Measurements from ENCODE around the gene PMM2.
A peak's percentile ranks its signal among the peaks of the same experiment; 100 is the strongest.
"Not testable (repeated sequence)": the region's sequence is repeated elsewhere in the genome, so short reads cannot be mapped to it uniquely, and the experiment has no call there.

Gene PMM2

GRCh38 chr16:8868416-8869211, 71.0 kb downstream of the PMM2 start, which contains the start of gene CARHSP1:
CARHSP1 (minus strand) TSS chr16:8869006; CDS start chr16:8859328, 9,678 bp downstream.
- DNase-seq, result peak; percentile 91

DNA sequence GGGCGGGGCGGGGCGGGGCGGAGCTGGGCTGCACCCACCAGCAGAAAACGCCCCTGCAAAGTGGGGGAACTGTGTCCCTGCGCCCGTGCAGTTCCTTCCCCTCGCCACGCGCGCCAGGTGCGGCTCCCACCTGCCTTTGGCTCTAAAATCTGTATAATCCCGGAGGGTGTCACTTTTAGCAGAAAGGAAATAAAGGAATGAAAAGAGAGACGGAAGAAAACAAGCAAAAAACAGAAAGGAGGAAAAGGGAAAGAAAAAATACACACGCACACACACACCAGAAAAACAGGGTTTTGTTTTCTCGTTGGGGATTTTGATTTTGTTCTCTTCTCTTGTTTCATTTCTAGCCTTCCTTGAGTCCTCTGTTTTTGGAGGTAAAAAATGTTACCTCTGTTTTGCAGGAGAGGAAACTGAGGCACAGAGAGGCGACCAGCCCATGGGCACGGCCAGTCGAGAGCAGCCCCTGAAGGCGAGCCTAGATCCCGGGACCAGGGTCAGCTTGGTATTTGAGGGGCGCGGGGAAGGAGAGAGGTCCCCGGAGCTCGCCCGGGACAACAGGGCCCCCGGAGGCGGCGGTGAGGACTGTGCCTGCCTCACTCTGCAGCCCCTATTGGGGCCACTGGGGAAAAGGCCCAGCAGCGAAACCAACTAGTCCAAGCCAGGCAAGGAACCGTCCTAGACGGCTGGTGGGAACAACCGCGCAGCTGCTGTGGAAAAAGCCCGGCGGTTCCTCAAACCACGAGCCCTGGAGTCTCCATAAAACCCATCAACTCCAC, 71.8 kb downstream of the PMM2 start:
- DNase-seq, result no peak

DNA sequence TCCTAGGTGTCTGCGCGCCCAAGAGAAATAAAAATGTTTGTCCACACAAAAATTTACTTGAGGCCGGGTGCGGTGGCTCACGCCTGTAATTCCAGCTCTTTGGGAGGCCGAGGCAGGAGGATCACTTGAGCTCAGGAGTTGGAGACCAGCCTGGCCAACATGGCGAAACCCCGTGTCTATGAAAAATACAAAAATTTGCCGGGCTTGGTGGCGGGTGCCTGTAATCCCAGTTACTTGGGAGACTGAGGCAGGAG, 72.3 kb downstream of the PMM2 start:
- DNase-seq, result not testable (repeated sequence)

DNA sequence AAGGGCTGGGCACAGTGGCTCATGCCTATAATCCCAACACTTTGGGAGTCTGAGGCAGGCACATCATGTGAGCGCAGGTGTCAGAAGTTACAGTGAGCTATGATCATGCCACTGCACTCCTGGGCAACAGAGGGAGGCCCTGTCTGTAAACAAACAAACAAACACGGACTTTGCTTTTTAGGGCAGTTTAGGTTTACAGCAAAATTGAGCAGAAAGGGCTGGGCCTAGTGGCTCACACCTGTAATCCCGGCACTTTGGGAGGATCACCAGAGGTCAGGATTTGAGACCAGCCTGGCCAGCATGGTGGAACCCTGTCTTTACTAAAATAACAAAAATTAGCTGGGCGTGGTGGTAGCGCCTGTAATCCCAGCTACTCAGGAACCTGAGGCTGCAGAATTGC, 74.4 kb downstream of the PMM2 start:
- DNase-seq, result no peak

DNA sequence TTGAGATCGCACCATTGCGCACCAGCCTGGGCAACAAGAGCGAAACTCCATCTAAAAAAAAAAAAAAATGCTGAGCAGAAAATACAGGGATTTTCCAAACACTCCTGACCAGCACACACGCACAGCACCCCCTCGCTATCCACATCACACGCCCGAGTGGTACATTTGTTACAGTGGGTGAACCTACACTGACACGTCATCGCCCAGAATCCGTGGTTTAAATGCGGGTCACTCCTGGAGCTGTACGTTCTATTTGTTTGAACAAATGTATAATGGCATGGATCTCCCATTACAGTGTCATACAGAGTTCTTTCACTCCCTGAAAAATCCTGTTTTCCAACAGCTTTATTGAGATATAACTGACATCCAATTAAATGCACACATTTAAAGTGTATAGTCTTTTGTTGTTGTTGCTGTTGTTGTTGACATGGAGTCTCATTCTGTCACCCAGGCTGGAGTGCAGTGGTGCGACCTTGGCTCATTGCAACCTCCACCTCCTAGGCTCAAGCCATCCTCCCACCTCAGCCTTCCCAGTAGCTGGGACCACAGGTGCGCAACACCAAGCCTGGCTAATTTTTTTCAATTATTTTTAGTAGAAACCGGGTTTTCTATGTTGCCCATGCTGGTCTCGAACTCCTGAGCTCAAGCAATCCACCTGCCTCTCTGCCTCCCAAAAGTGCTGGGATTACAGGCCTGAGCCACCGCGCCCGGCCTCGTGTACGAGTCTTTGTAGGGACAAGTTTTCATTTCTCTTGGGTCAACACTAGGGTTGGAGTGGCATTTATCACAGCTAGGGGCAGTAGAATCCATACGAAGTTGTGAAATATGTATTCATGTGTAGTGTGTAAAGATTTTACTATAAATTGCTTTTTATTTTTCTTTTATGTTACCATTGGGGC, 75.6 kb downstream of the PMM2 start:
- DNase-seq, result no peak

DNA sequence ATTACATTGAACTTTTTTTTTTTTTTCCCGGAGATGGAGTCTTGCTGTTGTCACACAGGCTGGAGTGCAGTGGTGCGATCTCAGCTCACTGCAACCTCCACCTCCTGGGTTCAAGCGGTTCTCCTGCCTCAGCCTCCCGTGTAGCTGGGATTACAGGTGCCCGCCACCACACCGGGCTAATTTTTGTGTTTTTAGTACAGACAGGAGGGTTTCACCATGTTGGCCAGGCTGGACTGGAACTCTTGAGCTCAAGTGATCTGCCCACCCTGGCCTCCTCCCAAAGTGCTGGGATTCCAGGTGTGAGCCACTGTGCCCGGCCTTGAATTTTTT, 76.2 kb downstream of the PMM2 start:
- not testable (repeated sequence) for DNase-seq

DNA sequence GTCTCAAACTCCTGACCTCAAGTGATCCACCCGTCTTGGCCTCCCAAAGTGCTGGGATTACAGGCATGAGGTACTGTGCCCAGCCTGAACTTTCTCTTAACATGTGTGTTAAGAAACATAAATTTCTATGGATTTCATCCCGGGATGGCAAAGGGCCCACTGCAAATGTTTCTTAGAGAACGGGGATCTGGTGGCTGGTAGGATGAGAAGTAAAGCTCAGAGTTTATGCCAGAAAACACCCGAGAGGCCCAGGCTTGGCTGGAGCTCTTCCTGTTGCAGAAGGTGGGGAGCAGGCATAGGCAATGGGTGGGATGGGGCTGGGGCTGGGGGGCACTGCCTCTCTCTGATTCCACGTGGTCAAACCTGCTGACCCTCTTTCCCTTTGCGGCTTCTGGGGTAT, 76.7 kb downstream of the PMM2 start:
- no peak for DNase-seq

DNA sequence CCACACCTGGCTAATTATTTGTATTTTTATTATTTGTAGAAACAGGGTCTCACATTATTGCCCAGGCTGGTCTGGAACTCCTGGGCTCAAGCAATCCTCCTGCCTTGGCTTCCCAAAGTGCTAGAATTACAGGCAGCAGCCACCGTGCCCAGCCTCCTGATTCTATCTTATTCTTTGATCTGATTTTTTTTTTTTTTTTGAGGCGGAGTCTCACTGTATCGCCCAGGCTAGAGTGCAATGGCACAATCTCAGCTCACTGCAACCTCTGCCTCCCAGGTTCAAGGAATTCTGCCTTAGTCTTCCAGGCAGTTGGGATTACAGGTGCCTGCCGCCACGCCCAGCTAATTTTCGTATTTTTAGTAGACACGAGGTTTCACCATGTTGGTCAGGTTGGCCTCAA, 77.7 kb downstream of the PMM2 start:
- DNase-seq, result not testable (repeated sequence)

DNA sequence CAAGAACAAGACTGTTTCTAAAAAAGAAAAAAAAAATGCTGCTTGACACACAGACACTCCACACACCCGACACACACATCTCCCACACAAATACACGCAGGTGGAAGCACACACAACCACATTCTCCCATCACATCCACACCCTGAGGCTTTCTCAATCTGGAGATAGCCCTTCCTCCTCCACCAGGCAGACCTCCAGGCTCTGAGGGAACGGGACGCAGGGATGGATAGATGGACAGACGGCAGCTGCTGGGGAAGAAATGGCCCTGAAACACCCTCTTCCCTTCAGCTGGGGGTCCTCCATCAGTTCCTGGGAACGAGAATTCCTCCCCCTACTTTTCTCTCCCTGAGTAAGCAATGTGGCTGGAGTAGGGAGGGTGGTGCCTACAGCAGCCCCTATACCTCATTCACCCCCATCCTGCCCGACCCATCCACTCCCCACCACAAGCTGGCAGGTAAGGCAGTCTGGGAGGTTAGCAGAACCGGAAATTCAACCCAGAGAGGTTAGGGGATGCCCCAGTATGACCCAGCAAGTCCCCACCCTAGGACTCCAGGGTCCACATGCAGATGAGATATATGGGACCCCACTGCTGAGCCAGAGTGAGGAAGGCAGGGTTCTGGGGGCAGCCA, 80.4 kb downstream of the PMM2 start:
- no peak for DNase-seq

DNA sequence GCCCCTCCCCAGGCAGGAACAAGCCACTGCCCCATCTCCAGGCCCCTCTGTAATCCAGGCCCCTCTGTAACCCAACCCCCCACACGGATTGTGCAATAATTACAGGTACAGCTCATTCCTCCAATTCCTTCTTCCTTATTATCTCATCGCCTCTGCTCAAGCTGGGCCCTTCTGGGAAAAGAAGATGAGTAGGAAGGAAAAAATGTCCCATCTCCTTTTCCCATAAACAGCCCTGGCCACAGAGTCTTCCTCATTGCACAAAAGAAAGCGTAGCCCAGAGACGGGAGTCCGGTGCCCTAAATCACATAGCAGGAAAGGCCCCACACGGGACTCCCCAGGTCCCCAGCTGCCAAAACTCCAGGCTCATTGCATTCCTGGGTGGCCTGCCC, 80.9 kb downstream of the PMM2 start:
- peak; percentile 87 for DNase-seq

GRCh38 chr16:8880839-8881510, 83.3 kb downstream of the PMM2 start:
- DNase-seq, result no peak

GRCh38 chr16:8882041-8882617, 84.5 kb downstream of the PMM2 start, which contains the start of gene LITAFD:
LITAFD (plus strand) TSS chr16:8882351; CDS start chr16:8884356, 2,005 bp downstream.
- DNase-seq, result no peak

DNA sequence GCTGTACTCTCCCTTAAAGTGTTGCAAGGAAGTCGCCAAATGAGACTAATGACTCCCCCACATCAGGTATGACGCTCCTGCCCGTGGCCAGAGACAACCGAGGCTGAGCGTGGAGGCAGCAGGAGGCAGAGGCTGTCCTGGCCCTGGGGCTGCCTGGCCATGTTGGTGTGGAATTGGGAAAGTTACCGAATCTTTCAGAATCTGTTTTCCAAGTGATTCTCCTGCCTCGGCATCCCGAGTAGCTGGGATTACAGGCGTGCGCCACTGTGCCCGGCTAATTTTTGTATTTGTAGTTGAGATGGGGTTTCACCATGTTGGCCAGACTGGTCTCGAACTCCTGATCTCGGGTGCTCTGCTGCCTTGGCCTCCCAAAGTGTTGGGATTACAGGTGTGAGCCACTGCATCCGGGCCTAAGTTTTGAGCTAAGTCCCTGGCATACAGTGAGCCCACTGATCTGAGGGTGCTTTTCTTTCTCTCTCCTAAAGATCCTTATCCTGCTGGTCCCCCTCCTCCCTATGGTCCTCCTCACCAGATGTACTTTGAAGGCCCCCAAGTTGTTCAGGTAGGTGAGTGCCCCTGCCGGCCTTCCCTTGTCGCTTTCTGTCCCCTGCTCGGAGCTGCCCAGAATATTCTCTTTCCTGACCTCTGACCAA, 85.2 kb downstream of the PMM2 start:
- no peak for DNase-seq

GRCh38 chr16:8885674-8886592, 88.3 kb downstream of the PMM2 start:
- no peak for DNase-seq

- DNase-seq, result no peak
Measured at GRCh38 chr16:8886593-8887430, 89.2 kb downstream of the PMM2 start.

DNA sequence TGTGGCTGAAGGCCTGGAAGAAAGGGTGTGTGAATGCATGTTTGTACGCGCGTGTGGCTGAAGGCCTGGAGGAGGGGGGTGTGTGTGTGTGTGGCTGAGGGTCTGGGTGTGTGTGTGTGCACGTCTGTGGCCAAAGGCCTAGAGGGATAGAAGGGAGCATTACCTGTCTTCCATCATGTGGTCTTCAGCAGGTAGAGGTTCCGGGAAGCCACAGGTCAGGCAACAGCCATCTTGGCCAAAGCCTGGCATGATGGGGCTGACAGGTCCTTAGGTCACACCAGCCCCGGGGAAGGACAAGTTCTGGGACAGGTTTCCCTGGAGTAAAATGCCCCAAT, 89.8 kb downstream of the PMM2 start:
- DNase-seq, result no peak

DNA sequence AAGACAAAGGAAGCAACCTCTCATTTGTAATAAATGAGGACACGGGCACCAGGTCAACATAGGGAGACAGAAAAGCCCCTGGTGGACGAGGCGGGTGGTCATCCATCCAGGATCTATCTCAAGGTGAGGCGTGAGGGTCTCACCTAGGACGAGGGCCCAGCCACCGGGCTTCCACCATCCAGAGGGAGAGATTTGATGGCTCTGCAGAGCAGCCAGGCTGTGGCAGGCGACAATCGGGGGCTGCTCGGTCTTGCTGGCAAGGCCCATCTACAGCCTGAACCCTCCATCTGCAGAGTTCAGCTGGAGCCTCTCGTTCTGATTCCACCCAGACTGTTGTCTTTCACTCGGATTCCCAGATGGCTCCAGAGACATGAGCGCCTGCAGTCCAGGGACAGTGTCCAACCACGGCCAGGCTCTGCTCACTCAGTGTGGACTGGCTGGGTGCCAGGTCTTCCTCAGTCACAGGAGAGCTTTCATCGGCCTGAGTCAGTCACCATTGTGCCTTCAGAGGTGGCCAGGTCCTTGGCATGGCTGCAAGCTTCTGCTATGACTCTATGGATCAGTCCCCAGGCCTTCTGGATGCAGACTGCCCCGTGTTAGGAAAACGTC, 90.4 kb downstream of the PMM2 start:
- peak; percentile 60 for DNase-seq
